Measurements from ENCODE around the gene KRTAP4-12.
"Not testable (repeated sequence)": the region's sequence is repeated elsewhere in the genome, so short reads cannot be mapped to it uniquely, and the experiment has no call there.

KRTAP4-12 gene

GRCh38 chr17:41096055-41096454 is 27.9 kb downstream of the KRTAP4-12 start:
- DNase-seq (ENCODE audit: low read depth in 2 of 3, low spot score in 1 of 3): no peak

- DNase-seq (ENCODE audit: low read depth in 2 of 3, low spot score in 1 of 3): not testable (repeated sequence)
These were observed 35.1 kb downstream of the KRTAP4-12 start for GRCh38 chr17:41088760-41089352.

- not testable (repeated sequence) for DNase-seq (ENCODE audit: low read depth in 2 of 3, low spot score in 1 of 3)
These were observed 39.7 kb downstream of the KRTAP4-12 start, which contains the start of gene KRTAP4-7 for GRCh38 chr17:41084100-41084856. TSS of gene KRTAP4-7 (plus strand) at chr17:41084150. CDS start at chr17:41084207, 57 bp downstream.

- not testable (repeated sequence) for DNase-seq (ENCODE audit: low read depth in 2 of 3, low spot score in 1 of 3)
These were observed 40.6 kb downstream of the KRTAP4-12 start for GRCh38 chr17:41083427-41083826.

- no peak for DNase-seq (ENCODE audit: low read depth in 2 of 3, low spot score in 1 of 3)
These were observed 41.4 kb downstream of the KRTAP4-12 start for GRCh38 chr17:41082626-41083025.

GRCh38 chr17:41076788-41077187 is 47.2 kb downstream of the KRTAP4-12 start:
- DNase-seq (ENCODE audit: low read depth in 2 of 3, low spot score in 1 of 3): no peak

- DNase-seq (ENCODE audit: low read depth in 2 of 3, low spot score in 1 of 3): no peak
These were observed 50.3 kb downstream of the KRTAP4-12 start for GRCh38 chr17:41073676-41074075.
